Breast epithelium (tissue), 4 donors: ENCODE data around the gene ASPM. TPM values are rescaled to one million over a fixed set of nuclear protein-coding genes. Genes with fewer than 3 reads are reported as not detected.
"Not testable (repeated sequence)": the region's sequence is repeated elsewhere in the genome, so short reads cannot be mapped to it uniquely, and the experiment has no call there.

Experiments
- DNase-seq, 2 donors: peaks; one replicate each; pipeline ENCODE4 v3.0.0-alpha.2; 2019; ENCODE audit warnings: low spot score in 2 of 2
- H3K27ac ChIP-seq, 2 donors: fragments of 200-600 bp; sonication (generic) in 1 of 2; one replicate each; pipeline ENCODE4 v1.5.1; 2016 to 2019; ENCODE audit warnings: mild to moderate bottlenecking in 1 of 2
- H3K27me3 ChIP-seq, 2 donors: fragments of 200-600 bp; sonication (generic) in 1 of 2; one replicate each; pipeline versions ENCODE4 v1.5.1 to v1.6.0; 2017 to 2019; ENCODE audit warnings: control low read depth in 1 of 2, mild to moderate bottlenecking in 1 of 2
- H3K36me3 ChIP-seq: fragments of 200-600 bp; one replicate; pipeline ENCODE4 v1.5.1; 2019
- H3K4me1 ChIP-seq, 2 donors: fragments of 200-600 bp; sonication (generic); one replicate each; pipeline ENCODE4 v1.5.1; 2016 to 2019; ENCODE audit warnings: control low read depth in 1 of 2
- H3K4me3 ChIP-seq, 3 donors: fragments of 200-600 bp; sonication (generic); 1 replicate in 2 of 3; 2 replicates in 1 of 3; pipeline ENCODE4 v1.5.1; 2016 to 2019; ENCODE audit warnings: mild to moderate bottlenecking in 3 of 3, moderate library complexity in 2 of 3
- H3K9me3 ChIP-seq, 2 donors: fragments of 200-600 bp; sonication (generic) in 1 of 2; one replicate each; pipeline ENCODE4 v1.5.1; 2016 to 2019; ENCODE audit warnings: control low read depth in 1 of 2
- POLR2A ChIP-seq: fragments of 450-650 bp; IDR thresholded peaks from one replicate; pipeline ENCODE4 v1.6.1; 2016; ENCODE audit warnings: antibody characterized with exemption, mild to moderate bottlenecking, moderate library complexity
- POLR2AphosphoS5 ChIP-seq, 3 donors: sonication (generic); formaldehyde crosslinking; IDR thresholded peaks; one replicate each; pipeline ENCODE4 v1.6.1; 2017; ENCODE audit warnings: antibody characterized with exemption in 3 of 3
- intact Hi-C: fragments of 100-400 bp; cut with DNase I; formaldehyde crosslinking; loops from one replicate; pipeline ENCODE4 v1.15.1; 2023; ENCODE audit warnings: low total_unique reads
- total RNA-seq, 3 donors: library from RNA; depleted of rRNA; stranded (reverse); fragments of >200 nt; gene quantifications; one replicate each; pipeline ENCODE4 v1.1.0, GENCODE V29; 2016
- TF ChIP-seq, protein P1 (sequence below), 3 donors: fragments of 450-650 bp; IDR thresholded peaks; one replicate each; pipeline ENCODE4 v1.5.1; 2016 to 2017; ENCODE audit warnings: antibody characterized with exemption in 3 of 3, mild to moderate bottlenecking in 3 of 3, moderate library complexity in 3 of 3

Gene ASPM
- total RNA-seq, 3 donors from 2014 or later = under 0.01 to 3.2 (median 0.59) TPM

DNA sequence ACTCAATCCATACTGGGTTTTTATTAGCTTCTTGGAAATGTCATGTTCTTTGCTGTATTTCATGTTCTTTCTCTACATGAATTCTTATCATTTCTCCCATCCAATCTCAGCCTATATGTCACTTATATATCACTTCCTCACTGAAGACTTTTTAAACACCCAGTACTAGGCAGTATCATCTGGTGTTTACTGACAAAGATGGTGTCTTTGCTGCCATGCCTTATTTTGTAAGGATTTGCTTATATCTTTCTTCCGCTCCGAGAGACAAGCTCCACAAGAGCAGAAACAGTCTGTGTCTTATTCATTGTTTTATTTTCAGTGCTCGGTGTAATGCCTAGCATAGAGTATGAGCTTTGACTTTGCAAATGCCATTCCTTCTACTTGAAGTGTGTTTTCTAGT, 109.6 kb downstream of the ASPM start:
- H3K27ac ChIP-seq = no peak overlapping the region
- no peak for DNase-seq
- TF ChIP-seq POLR2A (no peak), POLR2AphosphoS5 (IDR thresholded peaks at IDR 0.05) (no peak)
- TF ChIP-seq, protein P1, sequence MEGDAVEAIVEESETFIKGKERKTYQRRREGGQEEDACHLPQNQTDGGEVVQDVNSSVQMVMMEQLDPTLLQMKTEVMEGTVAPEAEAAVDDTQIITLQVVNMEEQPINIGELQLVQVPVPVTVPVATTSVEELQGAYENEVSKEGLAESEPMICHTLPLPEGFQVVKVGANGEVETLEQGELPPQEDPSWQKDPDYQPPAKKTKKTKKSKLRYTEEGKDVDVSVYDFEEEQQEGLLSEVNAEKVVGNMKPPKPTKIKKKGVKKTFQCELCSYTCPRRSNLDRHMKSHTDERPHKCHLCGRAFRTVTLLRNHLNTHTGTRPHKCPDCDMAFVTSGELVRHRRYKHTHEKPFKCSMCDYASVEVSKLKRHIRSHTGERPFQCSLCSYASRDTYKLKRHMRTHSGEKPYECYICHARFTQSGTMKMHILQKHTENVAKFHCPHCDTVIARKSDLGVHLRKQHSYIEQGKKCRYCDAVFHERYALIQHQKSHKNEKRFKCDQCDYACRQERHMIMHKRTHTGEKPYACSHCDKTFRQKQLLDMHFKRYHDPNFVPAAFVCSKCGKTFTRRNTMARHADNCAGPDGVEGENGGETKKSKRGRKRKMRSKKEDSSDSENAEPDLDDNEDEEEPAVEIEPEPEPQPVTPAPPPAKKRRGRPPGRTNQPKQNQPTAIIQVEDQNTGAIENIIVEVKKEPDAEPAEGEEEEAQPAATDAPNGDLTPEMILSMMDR (IDR thresholded peaks at IDR 0.05) = no peak
- no peak overlapping the region for H3K4me3 ChIP-seq
- intact Hi-C loops = no loop called here
- H3K4me1 ChIP-seq = no peaks in the 10 kb centered on the region
- no peaks in the 10 kb centered on the region for H3K27me3 ChIP-seq
- no peaks in the 10 kb centered on the region for H3K9me3 ChIP-seq
- no peaks in the 10 kb centered on the region for H3K36me3 ChIP-seq

DNA sequence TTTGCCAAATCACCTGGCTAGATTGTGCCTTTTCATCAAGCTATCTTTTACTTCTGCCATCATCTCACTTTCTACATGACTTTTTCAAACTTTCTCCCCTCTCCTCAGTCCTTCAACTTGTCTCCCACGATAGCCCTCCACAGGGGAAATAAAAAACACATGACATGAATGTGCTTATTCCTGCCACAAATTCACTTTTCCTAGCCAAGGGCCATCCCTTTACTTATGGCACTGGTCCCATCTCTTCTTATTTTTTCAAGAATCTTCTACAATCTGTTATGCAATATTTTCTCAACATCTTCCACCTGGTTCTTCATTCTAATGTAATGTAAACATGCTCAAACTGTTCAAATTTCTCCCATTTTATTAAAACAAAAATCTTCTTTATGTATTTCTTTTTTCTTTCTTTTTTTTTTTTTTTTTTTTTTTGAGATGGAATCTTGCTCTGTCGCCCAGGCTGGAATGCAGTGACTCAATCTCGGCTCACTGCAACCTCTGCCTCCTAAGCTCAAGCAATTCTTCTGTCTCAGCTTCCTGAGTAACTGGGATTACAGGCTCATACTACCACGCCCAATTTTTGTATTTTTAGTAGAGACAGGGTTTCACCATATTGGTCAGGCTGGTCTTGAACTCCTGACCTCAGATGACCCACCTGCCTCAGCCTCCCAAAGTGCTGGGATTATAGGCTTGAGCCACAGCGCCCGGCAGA, 111.7 kb downstream of the ASPM start:
- H3K27me3 ChIP-seq, H3K27ac ChIP-seq, H3K36me3 ChIP-seq, H3K9me3 ChIP-seq, DNase-seq, intact Hi-C loops, H3K4me1 ChIP-seq, H3K4me3 ChIP-seq: not testable (repeated sequence)

Other genes starting within 250 kb of the ASPM start
- gene CFHR2, start 202.9 kb downstream of the ASPM start, total RNA-seq = not detected
- gene CFHR5, start 169.1 kb downstream of the ASPM start, total RNA-seq = not detected
- not detected for gene F13B, start 79.4 kb downstream of the ASPM start, total RNA-seq
- gene ZBTB41, start 54.6 kb upstream of the ASPM start, total RNA-seq = 10 to 100 TPM; 12.1 to 21.1 (median 14.1) TPM
- gene CRB1, start 121.6 kb upstream of the ASPM start, total RNA-seq = 1 to 10 TPM in 1 of 3 donors, under 1 TPM in 2; 0.33 to 1.0 (median 0.48) TPM